AG20443 (cell line): ENCODE data around the gene MVB12B.

Source experiments
- DNase-seq: peaks from one replicate; pipeline ENCODE4 v3.0.0; 2012; ENCODE audit warnings: low spot score, mixed read lengths

The MVB12B gene

GRCh38 chr9:126331964-126332748 lies 5.5 kb downstream of the MVB12B start:
- DNase-seq = no peak

DNA sequence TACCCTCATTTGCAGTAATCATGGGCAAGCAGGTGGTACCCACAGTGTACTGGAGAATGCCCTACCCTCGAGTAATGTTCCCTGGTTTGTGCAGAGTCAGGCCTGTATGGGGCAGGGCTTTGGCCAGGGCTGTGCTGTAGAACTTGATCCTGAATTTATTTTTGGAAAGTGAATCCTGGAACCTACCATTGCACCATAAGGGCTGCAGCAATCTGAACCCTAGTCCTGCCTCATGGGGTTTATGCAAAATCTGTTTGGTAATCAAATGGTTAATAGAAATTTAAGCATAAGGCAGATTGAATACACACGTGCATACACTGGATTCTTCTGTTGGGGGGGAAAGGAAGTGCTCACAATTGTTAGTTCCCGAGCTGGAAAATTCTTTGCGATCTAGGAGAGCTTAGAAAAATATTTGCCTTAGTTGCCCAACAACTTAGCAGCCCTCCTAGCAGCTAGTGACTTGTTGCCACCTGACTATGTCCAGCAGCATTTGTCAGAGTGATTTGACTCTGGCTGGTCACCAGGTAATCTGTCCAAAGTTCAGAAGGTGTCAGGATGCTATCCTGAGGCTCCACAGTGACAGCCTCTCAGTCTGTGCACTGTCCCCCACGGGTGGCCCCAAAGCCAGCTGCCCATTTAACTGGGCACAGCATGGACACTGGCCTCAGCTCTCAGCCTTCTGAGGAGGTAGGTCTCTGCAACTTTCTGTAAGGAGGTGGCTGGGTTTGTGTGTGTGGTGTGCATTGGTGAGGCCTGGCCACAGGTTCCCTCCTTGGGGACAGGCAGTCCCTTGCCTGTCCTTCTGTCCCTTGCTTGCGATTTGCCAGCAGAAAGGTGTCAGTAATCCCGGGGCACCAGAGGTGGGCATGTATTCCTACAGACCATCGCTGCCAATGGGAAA lies 8.3 kb downstream of the MVB12B start:
- no peak for DNase-seq

DNA sequence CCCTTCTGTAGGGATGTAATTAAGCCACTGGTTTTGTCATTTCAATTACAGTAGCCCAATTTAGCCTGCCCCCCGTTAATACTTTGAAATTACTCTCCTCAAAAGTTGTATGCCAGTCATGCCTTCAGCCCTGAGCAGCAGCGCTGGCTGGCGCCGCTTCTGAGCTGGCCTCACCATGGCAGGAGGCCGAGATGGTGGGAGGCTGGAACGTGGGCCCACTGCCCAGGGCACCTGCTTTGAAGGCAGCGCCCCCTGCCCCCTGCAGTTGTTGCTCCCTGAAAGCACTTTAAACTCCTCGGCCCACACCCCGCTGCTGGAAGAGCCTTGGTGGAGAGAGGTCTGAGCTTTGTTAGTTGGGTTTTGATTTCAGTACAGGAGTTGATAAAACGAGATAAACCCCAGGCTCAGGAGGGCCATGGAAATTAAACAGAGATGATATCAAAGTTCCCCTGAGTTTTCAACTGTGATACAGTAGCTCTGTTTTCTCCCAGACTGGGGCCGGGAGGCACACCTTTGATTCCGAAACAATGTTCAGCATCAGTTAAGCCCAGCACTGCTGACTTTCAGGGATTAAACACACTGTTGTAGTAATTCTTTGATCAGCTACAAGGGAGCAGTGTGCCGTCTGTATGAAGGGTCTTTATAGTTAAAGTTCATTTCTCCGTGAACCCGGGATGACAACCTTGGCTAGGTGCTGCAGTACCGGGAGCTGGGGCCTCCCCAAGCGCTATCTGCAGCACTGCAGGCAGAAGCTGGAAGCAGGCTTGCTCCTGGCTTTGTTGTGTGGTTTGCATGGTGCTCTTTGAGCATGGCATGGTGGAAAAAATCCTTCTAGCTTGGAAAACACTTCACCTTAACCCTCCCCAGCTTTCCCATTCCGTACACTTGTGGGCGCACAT lies 9.5 kb downstream of the MVB12B start:
- no peak for DNase-seq

GRCh38 chr9:126336736-126337325 lies 10.2 kb downstream of the MVB12B start:
- no peak for DNase-seq

DNA sequence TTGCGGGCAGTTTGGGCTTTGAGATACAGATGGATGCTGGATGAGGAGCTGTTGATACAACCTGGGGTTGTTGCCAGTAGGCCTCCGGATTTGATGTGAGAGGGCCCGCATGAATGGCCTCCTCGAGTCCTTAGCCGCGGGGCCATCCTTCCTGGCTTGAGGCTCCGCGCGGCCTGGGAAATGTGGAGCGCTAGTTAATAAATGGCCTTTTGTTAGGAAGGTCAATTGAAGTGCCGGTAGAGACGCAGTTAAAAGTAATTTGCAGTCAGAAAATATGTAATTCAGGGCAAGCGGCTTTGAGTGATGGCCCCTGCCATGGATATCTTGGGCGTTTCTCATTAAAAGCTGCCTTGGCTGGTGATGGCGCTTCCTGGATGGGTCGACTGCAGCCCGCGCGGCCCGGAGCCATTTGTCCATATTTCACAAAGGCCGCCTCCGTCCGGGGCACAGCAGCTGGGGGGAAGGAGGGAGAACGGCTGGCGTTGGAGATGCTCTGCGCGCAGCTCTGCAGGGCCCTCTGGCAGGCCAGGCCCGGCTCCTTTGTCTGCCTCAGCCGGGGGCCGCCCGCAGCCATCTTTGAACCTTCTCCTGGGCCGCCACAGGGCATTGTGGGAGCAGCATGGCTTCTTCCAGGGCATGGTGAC lies 11.2 kb downstream of the MVB12B start:
- DNase-seq = no peak

- DNase-seq = no peak
Measured at GRCh38 chr9:126338945-126339344, 12.3 kb downstream of the MVB12B start.

- DNase-seq = no peak
Measured at GRCh38 chr9:126341426-126341825, 14.8 kb downstream of the MVB12B start.

DNA sequence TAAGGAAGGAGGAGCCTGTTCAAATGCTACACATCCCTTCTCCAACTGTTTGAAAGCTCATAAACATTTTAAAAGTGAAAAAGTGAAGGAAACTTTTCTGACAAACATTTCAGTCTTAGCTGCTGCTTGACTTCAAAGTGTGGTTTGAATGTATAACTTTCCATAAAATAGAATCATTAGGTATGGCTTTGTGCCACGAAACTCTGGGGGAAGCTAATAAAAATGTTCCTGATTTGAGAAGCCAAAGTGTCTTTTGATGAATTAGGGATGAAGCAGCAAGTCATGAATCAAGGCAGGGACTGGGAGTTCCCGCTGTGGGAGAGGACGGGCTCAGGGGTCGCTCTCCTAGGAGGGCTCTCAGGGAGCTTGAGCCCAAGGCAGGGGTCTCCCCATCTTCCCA lies 15.3 kb downstream of the MVB12B start:
- DNase-seq = no peak

DNA sequence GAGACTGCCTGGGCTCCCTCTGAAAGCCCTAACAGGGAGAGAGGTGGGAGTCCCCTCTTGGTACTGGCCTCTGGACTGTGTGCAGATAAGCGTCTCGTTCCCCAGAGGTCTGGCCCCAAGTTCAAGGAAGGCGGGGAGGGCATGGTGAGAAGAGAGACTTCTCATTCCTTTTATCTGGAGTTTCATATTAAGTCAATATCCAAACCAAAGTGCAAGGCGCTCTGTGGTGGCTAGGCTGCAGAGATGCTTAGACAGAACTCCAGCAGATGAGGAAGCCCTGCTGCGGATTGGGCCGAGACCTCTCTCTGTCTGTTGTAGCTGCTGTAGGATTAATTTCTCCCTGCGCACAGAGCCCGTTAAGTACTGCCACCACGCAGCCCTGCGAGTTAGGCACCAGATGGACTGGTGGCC lies 16.0 kb downstream of the MVB12B start:
- DNase-seq = no peak

DNA sequence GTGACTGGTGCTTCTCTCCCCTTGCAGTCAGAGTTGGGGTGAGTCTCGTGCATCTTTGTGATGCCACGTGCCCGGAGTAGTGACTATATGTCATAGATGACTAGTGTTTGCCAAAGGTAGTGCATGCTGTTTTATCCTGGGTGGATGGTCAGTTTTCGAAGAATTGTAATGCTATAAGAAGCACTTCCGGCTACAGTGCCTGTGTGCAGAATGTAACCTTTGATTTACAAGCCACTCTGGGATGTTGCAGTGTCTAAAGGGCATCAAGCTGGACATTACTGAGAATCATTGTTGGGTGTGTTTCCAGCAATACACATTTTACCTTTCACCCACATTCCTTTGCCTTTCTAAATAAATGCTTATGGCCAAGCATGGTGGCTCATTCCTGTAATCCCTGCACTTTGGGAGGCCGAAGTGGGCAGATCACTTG lies 16.7 kb downstream of the MVB12B start:
- DNase-seq = no peak

DNA sequence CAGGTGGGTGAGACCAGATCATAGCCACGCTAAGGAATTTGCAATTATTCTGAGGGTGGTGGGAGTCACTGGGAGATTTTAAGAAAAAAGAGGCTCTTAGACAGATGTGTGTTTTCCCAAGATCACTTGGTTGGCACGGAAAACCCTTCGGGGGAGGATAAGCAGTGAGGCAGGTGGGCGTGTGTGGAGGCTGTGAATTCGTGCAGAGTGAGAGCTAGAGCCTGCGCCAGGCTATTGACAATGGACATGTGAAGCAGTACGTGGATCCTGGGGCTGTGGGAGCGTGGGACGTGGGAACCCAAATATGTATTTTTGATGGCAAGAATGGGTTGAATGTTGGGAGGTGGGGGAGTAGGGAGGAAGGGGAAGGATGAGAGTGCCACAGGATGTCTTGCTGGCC lies 19.4 kb downstream of the MVB12B start:
- DNase-seq = no peak

GRCh38 chr9:126347093-126347492 lies 20.5 kb downstream of the MVB12B start:
- no peak for DNase-seq

DNA sequence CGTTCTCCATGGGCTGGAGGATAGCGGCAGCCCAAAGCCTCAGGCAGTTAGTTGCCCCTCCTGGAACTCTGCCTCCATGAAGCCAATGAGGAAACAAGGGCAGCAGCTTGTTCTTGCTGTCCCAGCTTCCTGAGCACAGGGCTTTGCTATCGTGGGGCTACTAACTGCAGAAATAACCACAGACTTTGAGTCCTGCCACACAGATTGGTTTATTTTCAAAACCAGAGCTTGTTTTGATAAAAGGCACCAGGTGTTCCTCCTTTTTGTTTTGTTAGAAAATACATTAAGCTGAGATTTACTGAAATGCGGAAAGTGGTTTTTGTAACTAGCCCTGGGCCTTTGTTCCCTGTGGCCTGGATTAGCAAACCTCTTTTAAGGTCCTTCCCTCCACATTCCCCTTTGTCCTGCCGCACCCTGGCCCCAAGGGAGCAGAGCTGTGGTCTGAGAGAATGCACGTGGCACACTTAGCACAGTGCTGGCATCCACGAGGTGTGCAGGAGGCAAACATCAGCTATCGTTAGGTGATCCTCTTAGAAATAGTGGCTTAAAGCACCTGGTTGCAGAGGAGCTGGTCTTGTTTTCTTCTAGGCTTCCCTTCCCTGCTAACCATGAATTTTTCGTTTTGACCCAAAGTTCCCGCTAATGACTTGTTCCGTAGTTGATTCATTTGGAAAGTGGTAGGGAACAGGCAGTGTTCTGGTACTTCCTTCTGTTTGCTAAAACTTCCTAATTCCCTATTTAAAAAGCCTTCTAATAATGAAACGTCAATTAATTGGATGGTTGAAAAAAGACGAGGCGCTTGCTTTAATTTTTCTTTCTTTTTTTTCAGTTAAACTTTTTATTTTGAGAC lies 21.5 kb downstream of the MVB12B start:
- DNase-seq = no peak

DNA sequence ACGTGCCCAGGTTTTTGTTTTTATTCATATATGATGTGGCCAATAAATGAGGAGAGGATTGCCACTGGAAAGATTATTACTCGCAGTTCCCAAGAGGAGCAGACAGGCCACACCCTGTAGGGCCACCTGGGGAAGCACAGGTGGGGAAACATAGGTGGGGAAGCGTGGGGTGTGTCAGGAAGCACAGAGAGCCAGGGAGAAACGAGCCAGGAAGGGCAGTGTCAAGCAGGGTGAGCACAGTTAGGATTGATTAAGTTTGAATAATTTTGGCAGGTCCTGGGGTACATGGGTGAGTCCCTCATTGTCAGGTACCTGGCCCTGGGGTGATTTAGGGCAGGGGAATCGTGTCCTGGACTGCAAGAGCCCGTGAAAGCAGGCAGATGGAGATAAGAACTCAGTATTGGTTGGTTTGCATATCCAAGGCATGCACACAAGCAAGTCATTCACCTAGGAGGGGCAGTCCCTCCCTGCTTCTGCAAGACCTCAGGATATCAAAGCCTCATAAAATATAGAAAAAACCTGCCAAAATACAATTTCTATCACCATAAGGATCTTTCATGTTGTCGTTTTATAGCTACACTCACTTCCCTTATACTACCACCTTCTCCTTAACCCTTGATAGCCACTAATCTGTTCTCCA lies 22.4 kb downstream of the MVB12B start:
- DNase-seq = no peak

DNA sequence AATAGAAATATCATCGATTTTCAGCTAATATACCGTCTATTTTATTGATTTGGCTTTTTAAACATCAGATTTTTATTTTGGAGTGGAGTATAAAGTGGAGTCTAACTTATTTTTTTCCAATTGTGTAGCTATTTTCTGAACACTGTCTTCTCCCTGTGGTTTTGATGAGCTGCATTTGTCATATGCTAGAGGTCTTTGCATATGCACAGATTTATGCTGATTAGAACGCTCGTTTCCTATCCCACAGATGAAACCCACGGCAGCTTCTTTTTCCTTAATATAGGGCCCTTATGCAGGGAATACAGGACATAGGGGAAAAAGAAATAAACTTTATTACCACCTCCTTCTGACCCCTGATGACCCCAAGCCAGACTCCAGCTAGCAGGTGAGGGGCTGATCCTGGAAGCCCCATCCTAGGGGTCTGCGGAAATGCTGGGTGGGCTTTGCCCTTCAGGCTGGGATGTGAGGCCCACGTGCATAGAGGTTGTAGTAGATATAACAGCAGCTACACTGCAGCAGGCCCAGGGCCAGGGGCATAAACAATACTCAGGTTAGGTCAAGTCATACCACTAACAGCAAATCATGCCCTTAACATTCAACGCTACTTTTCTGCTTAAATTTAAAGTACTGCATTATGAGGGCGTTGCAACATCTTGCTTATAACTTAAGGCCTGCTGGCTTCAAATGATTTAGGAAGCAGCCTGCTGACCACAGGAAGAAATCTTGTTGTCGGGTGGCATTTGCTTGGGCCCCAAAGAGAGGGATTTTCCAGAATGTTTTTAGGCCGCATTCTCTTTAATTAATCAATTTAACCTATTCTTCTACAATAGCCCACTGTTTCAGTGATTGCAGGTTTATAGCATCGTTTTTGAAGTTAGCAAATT lies 28.5 kb downstream of the MVB12B start:
- DNase-seq = no peak

- DNase-seq = no peak
Measured at GRCh38 chr9:126357074-126357473, 30.4 kb downstream of the MVB12B start.

GRCh38 chr9:126360073-126360472 lies 33.4 kb downstream of the MVB12B start:
- DNase-seq = no peak

GRCh38 chr9:126361810-126362238 lies 35.2 kb downstream of the MVB12B start:
- no peak for DNase-seq

GRCh38 chr9:126363250-126363649 lies 36.6 kb downstream of the MVB12B start:
- DNase-seq = no peak
